HG02610 (cell line): ENCODE results near the gene PERM1.
"Not testable (repeated sequence)": the region's sequence is repeated elsewhere in the genome, so short reads cannot be mapped to it uniquely, and the experiment has no call there.

Source experiments
- ATAC-seq: cut with Tn5 transposase; IDR thresholded peaks from one replicate; pipeline ENCODE4 v1.9.1; 2021; ENCODE audit warnings: mild to moderate bottlenecking, moderate library complexity; ENCODE audit not compliant: unreplicated experiment

Gene PERM1

DNA sequence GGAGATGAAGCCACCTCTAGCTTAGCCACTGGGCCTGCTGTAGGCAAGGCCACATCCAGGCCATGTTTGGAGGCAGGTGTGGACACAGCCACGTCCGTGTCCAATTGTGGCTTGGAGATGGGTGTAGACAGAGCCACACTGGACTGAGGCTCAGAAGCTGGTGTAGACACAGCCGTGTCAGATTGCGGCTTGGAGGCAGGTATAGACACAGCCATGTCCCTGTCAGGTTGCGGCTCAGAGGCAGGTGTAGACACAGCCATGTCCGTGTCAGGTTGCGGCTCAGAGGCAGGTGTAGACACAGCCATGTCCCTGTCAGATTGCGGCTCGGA is 2.2 kb downstream of the PERM1 start:
- ATAC-seq, result no peak

GRCh38 chr1:978835-979743 is 2.8 kb downstream of the PERM1 start:
- no peak for ATAC-seq

GRCh38 chr1:978069-978834 is 3.6 kb downstream of the PERM1 start:
- no peak for ATAC-seq

- not testable (repeated sequence) for ATAC-seq
Measured at GRCh38 chr1:976791-977190, 5.1 kb downstream of the PERM1 start.

DNA sequence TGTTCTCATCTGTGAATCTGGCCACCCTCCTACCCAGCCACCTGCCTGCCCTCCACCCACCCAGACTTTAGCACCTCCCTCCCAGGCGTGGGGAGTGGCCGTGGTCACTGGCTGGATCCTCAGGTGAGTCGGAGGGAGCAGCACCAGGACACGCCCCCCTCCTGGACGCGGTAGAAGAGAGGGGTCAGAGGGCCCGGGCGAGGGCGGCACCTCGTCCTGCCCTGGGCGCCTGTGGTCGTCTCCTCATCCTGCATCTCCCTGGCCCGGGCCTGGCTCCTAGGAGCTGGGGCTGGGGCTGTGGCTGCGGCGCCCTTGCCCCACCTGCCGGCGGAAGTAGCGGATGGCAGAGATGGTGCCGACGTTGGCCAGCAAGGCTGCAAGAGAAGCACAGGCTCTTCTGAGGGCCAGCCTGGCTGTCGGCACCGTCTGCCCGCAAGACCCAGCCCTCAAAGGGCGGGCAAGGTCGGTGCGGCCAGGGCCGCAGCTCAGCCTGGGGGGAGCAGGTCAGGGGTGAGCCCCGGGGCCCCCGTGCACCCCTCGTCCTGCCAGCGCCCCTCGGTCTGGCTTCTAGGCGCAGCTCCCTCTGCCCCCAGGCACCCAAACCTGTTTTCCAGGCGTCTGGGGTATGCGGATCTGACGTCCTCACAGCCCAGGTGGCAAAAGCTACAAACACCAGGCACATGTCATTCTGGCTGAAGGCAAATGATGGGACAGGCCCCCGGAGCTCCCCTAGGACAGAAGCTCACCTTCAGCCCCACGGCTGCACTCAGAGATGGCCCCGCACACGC is 5.8 kb downstream of the PERM1 start:
- no peak for ATAC-seq

DNA sequence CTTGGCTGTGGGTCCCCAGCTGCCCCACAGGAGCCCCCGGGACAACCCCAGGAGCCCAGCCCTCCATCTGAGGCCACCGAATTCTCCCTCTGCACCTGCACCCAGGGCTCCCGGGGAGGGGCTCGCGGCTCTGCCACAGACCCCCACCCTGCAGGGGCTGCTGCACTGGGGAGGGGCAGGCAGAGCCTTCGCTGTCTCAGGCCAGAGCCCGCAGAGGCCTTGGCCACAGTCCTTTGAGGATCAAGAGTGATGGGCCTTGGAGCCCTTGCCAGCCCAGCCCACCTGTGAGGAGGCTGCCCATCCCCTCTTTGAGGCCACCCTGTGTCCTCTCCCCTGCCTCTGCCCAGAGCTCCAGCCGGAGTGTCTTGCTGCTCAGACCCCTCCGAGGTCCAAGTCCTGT is 6.5 kb downstream of the PERM1 start:
- ATAC-seq, result no peak

GRCh38 chr1:974687-975328 is 7.1 kb downstream of the PERM1 start:
- ATAC-seq, result no peak

- no peak for ATAC-seq
Measured at GRCh38 chr1:974293-974640, 7.6 kb downstream of the PERM1 start.

GRCh38 chr1:973459-974292 is 8.2 kb downstream of the PERM1 start:
- no peak for ATAC-seq

- ATAC-seq, result no peak
Measured at GRCh38 chr1:972726-973458, 9.0 kb downstream of the PERM1 start.

GRCh38 chr1:971751-972506 is 10.0 kb downstream of the PERM1 start:
- ATAC-seq, result no peak

- no peak for ATAC-seq
Measured at GRCh38 chr1:970973-971730, 10.7 kb downstream of the PERM1 start.

DNA sequence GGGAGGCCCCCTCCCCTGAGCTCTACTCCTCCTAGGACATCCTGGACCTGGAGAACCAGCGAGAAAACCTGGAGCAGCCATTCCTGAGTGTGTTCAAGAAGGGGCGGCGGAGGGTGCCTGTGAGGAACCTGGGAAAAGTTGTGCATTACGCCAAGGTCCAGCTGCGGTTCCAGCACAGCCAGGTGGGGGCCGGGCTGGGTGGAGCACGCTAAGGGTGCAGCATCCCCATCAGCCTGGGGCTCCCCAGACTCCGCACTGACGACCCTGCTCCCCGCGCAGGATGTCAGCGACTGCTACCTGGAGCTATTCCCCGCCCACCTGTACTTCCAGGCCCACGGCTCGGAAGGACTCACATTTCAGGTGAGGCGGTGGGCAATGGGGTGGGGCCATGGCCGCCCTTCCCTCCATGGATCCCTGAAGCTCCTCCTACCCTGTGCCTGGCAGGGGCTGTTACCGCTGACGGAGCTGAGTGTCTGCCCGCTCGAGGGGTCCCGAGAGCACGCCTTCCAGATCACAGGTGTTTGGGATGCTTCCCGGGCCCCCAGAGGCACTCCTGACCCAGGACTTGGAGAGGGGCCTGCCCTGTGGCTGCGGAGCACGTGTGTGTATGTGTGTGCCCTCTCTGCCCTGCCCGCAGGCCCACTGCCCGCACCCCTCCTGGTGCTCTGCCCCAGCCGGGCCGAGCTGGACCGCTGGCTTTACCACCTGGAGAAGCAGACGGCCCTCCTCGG is 11.5 kb downstream of the PERM1 start:
- no peak for ATAC-seq

GRCh38 chr1:969260-969855 is 12.5 kb downstream of the PERM1 start:
- ATAC-seq, result no peak

DNA sequence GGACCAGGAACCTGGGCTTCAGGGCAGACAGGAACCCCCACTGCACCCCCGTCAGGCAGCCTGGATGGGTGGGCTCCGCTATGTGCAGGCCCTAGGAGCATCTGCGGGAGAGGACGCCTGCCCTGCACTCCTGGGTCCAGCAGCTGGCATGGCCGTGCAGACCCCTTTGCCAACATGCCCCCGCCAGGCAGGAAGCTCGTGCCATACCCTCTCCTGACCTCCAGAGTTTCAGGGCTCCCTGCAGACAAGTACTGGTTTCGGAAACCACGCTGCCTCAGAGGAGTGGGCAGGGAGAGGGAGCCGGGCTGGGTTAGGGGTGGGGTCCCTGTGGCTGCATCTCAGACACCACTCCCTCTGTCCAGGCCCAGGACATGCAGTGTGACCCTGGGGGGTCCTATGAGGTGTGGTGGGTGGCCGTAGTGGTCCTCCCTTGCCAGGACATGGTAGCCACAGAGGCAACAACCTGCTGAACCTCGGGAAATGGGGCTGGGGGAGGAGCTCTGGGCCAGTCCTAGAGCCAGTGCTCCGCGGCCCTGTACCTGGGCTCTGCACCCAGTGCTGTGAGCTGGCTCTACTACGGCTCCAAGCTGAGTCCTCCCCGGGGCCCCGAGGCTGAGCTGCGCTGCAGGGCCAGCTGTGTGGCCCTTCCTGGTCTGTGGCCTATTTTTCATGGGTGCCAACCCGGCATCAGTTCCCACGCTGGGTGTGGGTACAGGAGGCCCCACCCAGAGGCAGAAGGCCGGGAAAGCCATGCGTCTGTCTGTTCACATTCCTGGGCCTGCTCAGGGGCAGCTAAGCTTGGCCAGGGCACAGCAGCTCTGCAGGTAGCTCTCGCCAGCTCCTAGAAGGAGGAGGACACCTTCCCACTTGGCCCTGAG is 14.2 kb downstream of the PERM1 start:
- no peak for ATAC-seq

DNA sequence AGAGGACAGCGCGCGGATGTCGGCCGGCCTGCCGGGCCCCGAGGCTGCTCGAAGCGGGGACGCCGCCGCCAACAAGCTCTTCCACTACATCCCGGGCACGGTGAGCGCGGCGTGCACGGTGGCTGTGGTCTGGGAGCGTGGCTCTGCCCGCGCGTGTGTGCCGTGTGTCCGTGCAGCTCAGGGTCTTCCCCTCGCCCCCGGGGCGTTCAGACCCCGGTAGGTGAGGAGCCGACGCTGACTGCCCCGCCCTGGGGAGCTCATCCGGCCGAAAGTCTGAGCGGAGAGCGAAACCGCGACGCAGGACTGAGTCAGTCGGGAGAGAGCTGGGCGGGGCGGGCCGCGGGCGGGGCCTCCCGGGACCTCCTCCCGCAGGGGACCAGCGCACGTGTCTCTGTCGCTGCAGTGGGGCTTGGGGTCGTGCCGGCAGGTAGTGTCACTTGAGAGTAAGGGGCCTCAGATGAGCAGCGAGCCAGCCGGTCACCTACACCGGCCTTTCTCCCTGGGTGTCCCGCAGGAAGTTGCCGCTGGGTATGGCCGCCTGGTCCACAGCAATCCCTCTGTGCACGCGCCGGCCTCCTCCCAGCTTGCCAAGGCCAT is 15.1 kb downstream of the PERM1 start:
- no peak for ATAC-seq
